Smooth muscle cell of the pulmonary artery (primary cell): Measurements from ENCODE around the gene KCNH5. TPM values are rescaled to one million over a fixed set of nuclear protein-coding genes. Genes with fewer than 3 reads are reported as not detected.

ENCODE experiments used
- total RNA-seq: library from RNA; depleted of rRNA; stranded (reverse); fragments of >200 nt; gene quantifications from 2 replicates; pipeline ENCODE4 v1.2.3, GENCODE V29; 2014

Gene KCNH5
- 0.03 and 0.07 TPM in 2 replicates for total RNA-seq

GRCh38 chr14:63045234-63045611 lies at the start of gene KCNH5:
TSS of gene KCNH5 (minus strand) at chr14:63045458. CDS start at chr14:63045186, 272 bp downstream.

Other genes starting within 250 kb of the KCNH5 start
- 5.0 and 11.6 TPM in 2 replicates for gene RHOJ, start 159.0 kb upstream of the KCNH5 start, total RNA-seq